Ectodermal cell (in vitro differentiated cells): ENCODE measurements around the gene IL9R.
"Not testable (repeated sequence)": the region's sequence is repeated elsewhere in the genome, so short reads cannot be mapped to it uniquely, and the experiment has no call there.

ENCODE experiments used
- H3K27ac ChIP-seq: 2 replicates; pipeline ENCODE4 v1.7.0; 2013; ENCODE audit warnings: mild to moderate bottlenecking, low read depth, low read length; ENCODE audit not compliant: insufficient read depth, poor library complexity, severe bottlenecking
- H3K27me3 ChIP-seq: 2 replicates; pipeline ENCODE4 v1.7.0; 2013; ENCODE audit warnings: mild to moderate bottlenecking, low read length; ENCODE audit not compliant: insufficient read depth, control insufficient read depth, poor library complexity, severe bottlenecking
- H3K36me3 ChIP-seq: one replicate; pipeline ENCODE4 v1.7.0; 2013; ENCODE audit warnings: low read length; ENCODE audit not compliant: control insufficient read depth, insufficient read depth
- H3K4me1 ChIP-seq: one replicate; pipeline ENCODE4 v1.7.0; 2013; ENCODE audit warnings: low read length; ENCODE audit not compliant: control insufficient read depth, insufficient read depth
- H3K4me3 ChIP-seq: 2 replicates; pipeline ENCODE4 v1.7.0; 2013; ENCODE audit warnings: low read depth, low read length, control low read depth; ENCODE audit not compliant: insufficient read depth
- H3K9me3 ChIP-seq: 2 replicates; pipeline ENCODE4 v1.7.0; 2013; ENCODE audit warnings: mild to moderate bottlenecking, low read length, moderate library complexity; ENCODE audit not compliant: control insufficient read depth
- WGBS, 2 experiments: methylation state at CpG; one replicate each; pipeline ENCODE4 v1.1.7; 2013; ENCODE audit warnings: missing lambda C conversion rate in 2 of 2; 5-methylcytosine and 5-hydroxymethylcytosine counted together

Gene IL9R

GRCh38 chrX:156004740-156005139 lies 7.2 kb downstream of the IL9R start:
- 85 to 87% methylated on average over 3 of the region's 3 CpGs for WGBS, 2 experiments
- Histone ChIP-seq H3K27ac (no peak overlapping the region), H3K4me1 (no peaks in the 10 kb centered on the region), H3K27me3 (no peaks in the 10 kb centered on the region), H3K4me3 (no peak overlapping the region), H3K9me3 (no peaks in the 10 kb centered on the region), H3K36me3 (no peaks in the 10 kb centered on the region)

GRCh38 chrX:156005144-156005543 lies 7.6 kb downstream of the IL9R start:
- no peak overlapping the region for H3K4me3 ChIP-seq
- no peaks in the 10 kb centered on the region for H3K4me1 ChIP-seq
- no peak overlapping the region for H3K27ac ChIP-seq
- H3K36me3 ChIP-seq, result no peaks in the 10 kb centered on the region
- no peaks in the 10 kb centered on the region for H3K27me3 ChIP-seq
- H3K9me3 ChIP-seq, result no peaks in the 10 kb centered on the region
- WGBS, 2 experiments, result 66 to 75% methylated on average over 5 to 6 of the region's 6 CpGs

- not testable (repeated sequence) for H3K9me3 ChIP-seq, H3K27me3 ChIP-seq, H3K27ac ChIP-seq, H3K4me3 ChIP-seq, H3K4me1 ChIP-seq, H3K36me3 ChIP-seq
- 84 to 87% methylated on average over 6 to 7 of the region's 8 CpGs for WGBS, 2 experiments
These were observed 9.0 kb downstream of the IL9R start for GRCh38 chrX:156006468-156006867.

GRCh38 chrX:156008379-156008778 lies 10.9 kb downstream of the IL9R start:
- not testable (repeated sequence) for H3K27me3 ChIP-seq, H3K36me3 ChIP-seq, H3K4me1 ChIP-seq, H3K9me3 ChIP-seq, H3K4me3 ChIP-seq, H3K27ac ChIP-seq
- 79 to 90% methylated on average over 4 to 5 of the region's 7 CpGs for WGBS, 2 experiments

GRCh38 chrX:156008915-156009314 lies 11.4 kb downstream of the IL9R start:
- WGBS, 2 experiments, result 74 to 81% methylated on average over 1 of the region's 1 CpG

GRCh38 chrX:156009691-156010090 lies 12.2 kb downstream of the IL9R start:
- H3K27ac ChIP-seq, H3K27me3 ChIP-seq, H3K9me3 ChIP-seq, H3K4me3 ChIP-seq, H3K36me3 ChIP-seq, H3K4me1 ChIP-seq: not testable (repeated sequence)
- 92 to 94% methylated on average over 6 to 7 of the region's 9 CpGs for WGBS, 2 experiments

More at GRCh38 chrX:156008915-156009314, 11.4 kb downstream of the IL9R start:
- no peaks in the 10 kb centered on the region for H3K36me3 ChIP-seq
- H3K27me3 ChIP-seq, result no peaks in the 10 kb centered on the region
- H3K9me3 ChIP-seq, result no peaks in the 10 kb centered on the region
- no peak overlapping the region for H3K27ac ChIP-seq
- no peaks in the 10 kb centered on the region for H3K4me1 ChIP-seq
- no peak overlapping the region for H3K4me3 ChIP-seq

- not testable (repeated sequence) for H3K4me3 ChIP-seq, H3K36me3 ChIP-seq, H3K4me1 ChIP-seq, H3K27ac ChIP-seq, H3K27me3 ChIP-seq, H3K9me3 ChIP-seq
- WGBS, 2 experiments, result no CpG with 5 or more reads among the region's 5 CpGs
These were observed 15.9 kb downstream of the IL9R start for GRCh38 chrX:156013286-156013953.

GRCh38 chrX:156019846-156020245 lies 22.4 kb downstream of the IL9R start:
- H3K27ac ChIP-seq, H3K27me3 ChIP-seq, H3K36me3 ChIP-seq, H3K4me1 ChIP-seq, H3K9me3 ChIP-seq, H3K4me3 ChIP-seq: not testable (repeated sequence)
- WGBS, 2 experiments, result 60 to 82% methylated on average over 1 to 3 of the region's 5 CpGs

GRCh38 chrX:156023002-156023401 lies 25.5 kb downstream of the IL9R start:
- not testable (repeated sequence) for H3K9me3 ChIP-seq, H3K27me3 ChIP-seq, H3K36me3 ChIP-seq, H3K4me1 ChIP-seq, H3K4me3 ChIP-seq, H3K27ac ChIP-seq
- WGBS, 2 experiments, result 46 to 72% methylated on average over 4 of the region's 9 CpGs

GRCh38 chrX:156024949-156025492 lies 27.5 kb downstream of the IL9R start:
- 86 to 87% methylated on average over 12 of the region's 17 CpGs for WGBS, 2 experiments
- not testable (repeated sequence) for H3K27me3 ChIP-seq, H3K4me1 ChIP-seq, H3K9me3 ChIP-seq, H3K27ac ChIP-seq, H3K4me3 ChIP-seq, H3K36me3 ChIP-seq
